ENCODE data around the gene RPTOR. TPM values are rescaled to one million over a fixed set of nuclear protein-coding genes. Genes with fewer than 3 reads are reported as not detected.
A peak's percentile ranks its signal among the peaks of the same experiment; 100 is the strongest.

The RPTOR gene
- polyA plus RNA-seq, 2 donors = 7.1 to 10.5 TPM

DNA sequence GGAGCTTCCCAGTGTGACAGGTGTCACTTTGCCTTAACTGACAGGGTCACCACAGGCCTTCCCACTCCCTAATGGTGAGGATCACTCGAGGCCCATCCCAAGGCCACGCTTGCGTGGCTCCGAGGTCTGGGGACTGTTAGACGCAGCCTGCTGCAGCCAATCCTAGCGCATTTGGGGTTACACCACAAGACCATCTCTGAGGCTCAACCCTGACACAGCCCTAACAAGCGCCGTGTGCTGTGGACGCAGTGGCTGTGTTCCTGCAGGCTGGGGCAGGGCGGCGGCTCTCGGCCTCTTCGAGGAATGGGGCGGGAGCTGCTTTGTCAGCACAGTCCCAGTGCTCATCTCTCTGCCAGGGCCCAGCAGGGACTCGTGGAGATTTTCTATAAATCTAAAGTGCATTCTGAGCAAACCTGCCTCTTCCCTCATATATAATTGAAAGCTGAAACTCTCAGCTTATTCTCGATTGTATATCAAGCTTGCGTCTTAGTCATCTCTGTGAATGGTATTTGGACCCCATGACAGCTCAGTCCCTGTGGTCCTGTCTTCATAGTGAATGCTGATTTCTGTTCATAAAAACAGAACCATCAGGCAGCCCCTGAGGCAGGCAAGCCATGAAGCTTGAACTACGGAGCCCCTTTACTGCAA is 381.2 kb downstream of the RPTOR start:
- Histone ChIP-seq H3K4me1 (ENCODE audit: control insufficient read depth in 2 of 2, insufficient read depth in 2 of 2, low read length in 1 of 2) (peaks cover 0 to 5% of the 10 kb centered on the region in 2 donors), H3K4me3 (ENCODE audit: low read depth in 1 of 2, low read length in 2 of 2) (no peak overlapping the region), H3K27me3 (ENCODE audit: control insufficient read depth in 1 of 2, insufficient read depth in 2 of 2, low read length in 2 of 2) (no peaks in the 10 kb centered on the region), H3K27ac (ENCODE audit: low read depth in 2 of 2, low read length in 1 of 2) (no peak overlapping the region), H3K36me3 (ENCODE audit: control insufficient read depth in 2 of 2, insufficient read depth in 2 of 2, low read length in 1 of 2) (peaks cover 6 to 35% of the 10 kb centered on the region in 2 donors), H3K9me3 (ENCODE audit: control insufficient read depth in 2 of 2, insufficient read depth in 1 of 2, low read depth in 1 of 2, low read length in 1 of 2) (no peaks in the 10 kb centered on the region)
- WGBS, 2 donors = 81 to 83% methylated on average over 18 of the region's 18 CpGs

DNA sequence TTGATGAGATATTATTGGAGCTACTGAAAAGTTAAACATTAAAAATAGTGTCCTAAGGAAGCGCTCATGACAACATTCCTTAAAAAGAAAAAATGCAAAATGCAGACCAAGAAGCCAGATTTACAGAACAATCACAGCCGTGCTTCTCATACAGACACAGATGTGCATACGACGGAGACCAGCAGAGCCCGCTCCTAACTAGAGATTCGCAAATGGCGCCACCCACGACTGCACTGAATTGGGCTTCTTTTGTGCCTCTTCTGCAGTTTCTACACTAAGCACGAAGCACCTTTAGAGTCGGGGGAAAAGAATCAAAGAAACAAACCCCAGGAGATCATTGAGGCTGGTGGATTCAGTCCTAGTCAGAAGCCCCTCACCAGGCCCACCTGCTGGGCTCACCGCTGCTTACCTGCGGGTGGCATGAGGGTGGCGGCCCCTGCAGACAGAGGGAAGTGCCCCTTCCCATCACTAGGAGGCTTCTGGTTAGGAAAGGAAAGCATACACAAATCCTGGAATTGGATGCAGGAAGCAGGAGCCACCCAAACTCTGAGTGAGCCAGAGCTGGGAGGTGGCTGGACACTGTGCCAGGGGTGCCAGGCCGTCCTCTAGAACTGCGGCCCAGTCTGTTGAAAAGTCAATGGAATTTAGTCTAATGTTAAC is 382.1 kb downstream of the RPTOR start:
- 80 to 87% methylated on average over 15 of the region's 15 CpGs for WGBS, 2 donors
- H3K36me3 ChIP-seq (ENCODE audit: control insufficient read depth in 2 of 2, insufficient read depth in 2 of 2, low read length in 1 of 2) = peaks cover 6 to 33% of the 10 kb centered on the region in 2 donors
- no peaks in the 10 kb centered on the region for H3K27me3 ChIP-seq (ENCODE audit: control insufficient read depth in 1 of 2, insufficient read depth in 2 of 2, low read length in 2 of 2)
- H3K27ac ChIP-seq (ENCODE audit: low read depth in 2 of 2, low read length in 1 of 2) = peak overlapping the region in 1 of 2 donors; percentile 7
- no peaks in the 10 kb centered on the region for H3K9me3 ChIP-seq (ENCODE audit: control insufficient read depth in 2 of 2, insufficient read depth in 1 of 2, low read depth in 1 of 2, low read length in 1 of 2)
- no peak overlapping the region for H3K4me3 ChIP-seq (ENCODE audit: low read depth in 1 of 2, low read length in 2 of 2)
- H3K4me1 ChIP-seq (ENCODE audit: control insufficient read depth in 2 of 2, insufficient read depth in 2 of 2, low read length in 1 of 2) = peaks cover 0 to 5% of the 10 kb centered on the region in 2 donors

DNA sequence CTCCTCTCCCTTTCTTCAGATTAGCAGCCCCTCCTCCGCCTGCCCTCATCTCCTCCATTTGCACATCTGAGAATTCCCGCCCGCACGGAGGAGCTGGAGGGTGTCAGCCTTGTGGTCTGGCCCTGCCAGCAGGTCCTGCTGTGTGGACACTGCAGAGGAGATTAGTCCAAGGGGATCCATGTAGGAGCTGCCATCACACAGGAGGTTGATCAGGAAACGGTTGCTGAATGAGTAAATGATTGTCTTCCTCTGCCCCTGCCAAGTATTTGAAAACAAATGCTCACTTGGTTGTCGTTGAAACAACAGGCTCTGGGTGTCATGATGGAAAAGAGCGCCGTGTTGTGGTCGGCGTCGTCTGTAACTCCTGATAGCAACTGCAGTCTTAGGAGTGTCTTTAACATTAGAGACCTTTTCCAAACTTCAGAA is 383.2 kb downstream of the RPTOR start:
- H3K9me3 ChIP-seq (ENCODE audit: control insufficient read depth in 2 of 2, insufficient read depth in 1 of 2, low read depth in 1 of 2, low read length in 1 of 2) = no peaks in the 10 kb centered on the region
- 60 to 65% methylated on average over 11 of the region's 11 CpGs for WGBS, 2 donors
- H3K36me3 ChIP-seq (ENCODE audit: control insufficient read depth in 2 of 2, insufficient read depth in 2 of 2, low read length in 1 of 2) = peaks cover 6 to 33% of the 10 kb centered on the region in 2 donors
- no peak overlapping the region for H3K4me3 ChIP-seq (ENCODE audit: low read depth in 1 of 2, low read length in 2 of 2)
- no peaks in the 10 kb centered on the region for H3K27me3 ChIP-seq (ENCODE audit: control insufficient read depth in 1 of 2, insufficient read depth in 2 of 2, low read length in 2 of 2)
- H3K4me1 ChIP-seq (ENCODE audit: control insufficient read depth in 2 of 2, insufficient read depth in 2 of 2, low read length in 1 of 2) = peaks cover 0 to 5% of the 10 kb centered on the region in 2 donors
- H3K27ac ChIP-seq (ENCODE audit: low read depth in 2 of 2, low read length in 1 of 2) = no peak overlapping the region

DNA sequence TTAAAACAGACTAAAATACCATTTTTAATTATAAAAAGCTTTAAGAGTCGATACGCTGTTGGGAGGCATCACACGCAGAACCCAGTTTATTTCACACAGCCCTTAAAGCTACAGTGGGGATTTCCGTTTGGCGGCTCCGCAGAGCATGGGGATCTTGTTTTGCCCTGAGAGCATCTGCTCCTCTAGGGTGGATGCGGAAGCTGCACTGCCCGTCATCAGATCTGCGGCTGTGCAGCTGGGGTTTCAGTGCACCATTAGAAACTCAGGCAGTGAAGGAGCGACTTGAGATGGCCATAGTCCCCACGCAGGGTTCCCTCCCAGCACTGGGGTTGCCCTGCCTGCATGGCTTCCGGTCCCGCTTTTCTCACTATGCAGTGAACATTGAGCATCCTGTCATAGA is 384.8 kb downstream of the RPTOR start:
- no peaks in the 10 kb centered on the region for H3K27me3 ChIP-seq (ENCODE audit: control insufficient read depth in 1 of 2, insufficient read depth in 2 of 2, low read length in 2 of 2)
- H3K9me3 ChIP-seq (ENCODE audit: control insufficient read depth in 2 of 2, insufficient read depth in 1 of 2, low read depth in 1 of 2, low read length in 1 of 2) = no peaks in the 10 kb centered on the region
- peaks cover 0 to 5% of the 10 kb centered on the region in 2 donors for H3K4me1 ChIP-seq (ENCODE audit: control insufficient read depth in 2 of 2, insufficient read depth in 2 of 2, low read length in 1 of 2)
- H3K36me3 ChIP-seq (ENCODE audit: control insufficient read depth in 2 of 2, insufficient read depth in 2 of 2, low read length in 1 of 2) = peaks cover 6 to 23% of the 10 kb centered on the region in 2 donors
- H3K27ac ChIP-seq (ENCODE audit: low read depth in 2 of 2, low read length in 1 of 2) = no peak overlapping the region
- 96 to 97% methylated on average over 13 of the region's 13 CpGs for WGBS, 2 donors
- H3K4me3 ChIP-seq (ENCODE audit: low read depth in 1 of 2, low read length in 2 of 2) = no peak overlapping the region

DNA sequence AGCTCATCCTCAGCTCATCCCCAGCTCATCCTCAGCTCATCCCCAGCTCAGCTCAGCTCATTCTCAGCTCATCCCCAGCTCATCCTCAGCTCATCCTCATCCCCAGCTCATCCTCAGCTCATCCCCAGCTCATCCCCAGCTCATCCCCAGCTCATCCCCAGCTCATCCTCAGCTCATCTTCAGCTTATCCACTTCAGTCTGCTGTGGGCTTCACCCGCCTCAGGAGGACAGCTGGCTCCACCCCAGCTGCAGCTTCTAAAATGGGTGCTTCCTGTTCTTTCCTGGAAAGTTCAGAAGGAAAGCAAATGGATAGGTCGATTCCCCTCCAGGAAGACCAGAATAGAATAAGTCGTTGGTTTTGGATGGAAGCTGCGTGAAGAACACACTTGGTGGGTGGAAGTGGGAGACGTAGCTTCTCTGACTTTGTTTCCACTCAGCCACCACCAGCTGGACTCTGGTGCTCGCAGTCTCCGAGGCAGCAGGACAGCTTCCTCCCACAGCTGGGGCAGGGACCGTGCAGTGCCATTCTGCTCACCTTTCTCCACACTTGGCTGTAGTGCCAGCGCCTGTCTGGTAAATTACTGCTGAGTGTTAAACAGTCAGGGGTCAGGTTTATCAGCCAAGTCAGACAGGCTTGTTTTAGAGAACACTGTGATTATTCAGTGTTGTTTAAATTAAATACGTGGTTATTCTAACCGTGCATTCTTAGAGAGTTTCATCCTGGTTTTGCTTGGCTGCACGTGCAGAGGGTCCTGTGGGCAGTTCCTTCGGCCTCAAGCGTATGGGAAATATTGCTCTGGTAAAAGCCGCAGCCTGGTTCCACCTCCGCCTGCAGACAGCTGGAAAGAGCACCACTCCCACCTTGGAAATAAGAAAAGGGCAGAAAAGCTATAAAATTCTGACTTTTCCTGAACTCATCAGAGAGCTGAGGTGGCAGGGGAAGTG is 386.0 kb downstream of the RPTOR start:
- H3K9me3 ChIP-seq (ENCODE audit: control insufficient read depth in 2 of 2, insufficient read depth in 1 of 2, low read depth in 1 of 2, low read length in 1 of 2) = no peaks in the 10 kb centered on the region
- H3K36me3 ChIP-seq (ENCODE audit: control insufficient read depth in 2 of 2, insufficient read depth in 2 of 2, low read length in 1 of 2) = peaks cover 4 to 13% of the 10 kb centered on the region in 2 donors
- H3K27ac ChIP-seq (ENCODE audit: low read depth in 2 of 2, low read length in 1 of 2) = no peak overlapping the region
- 86 to 92% methylated on average over 16 of the region's 16 CpGs for WGBS, 2 donors
- H3K4me3 ChIP-seq (ENCODE audit: low read depth in 1 of 2, low read length in 2 of 2) = no peak overlapping the region
- peaks cover 0 to 5% of the 10 kb centered on the region in 2 donors for H3K4me1 ChIP-seq (ENCODE audit: control insufficient read depth in 2 of 2, insufficient read depth in 2 of 2, low read length in 1 of 2)
- H3K27me3 ChIP-seq (ENCODE audit: control insufficient read depth in 1 of 2, insufficient read depth in 2 of 2, low read length in 2 of 2) = no peaks in the 10 kb centered on the region

DNA sequence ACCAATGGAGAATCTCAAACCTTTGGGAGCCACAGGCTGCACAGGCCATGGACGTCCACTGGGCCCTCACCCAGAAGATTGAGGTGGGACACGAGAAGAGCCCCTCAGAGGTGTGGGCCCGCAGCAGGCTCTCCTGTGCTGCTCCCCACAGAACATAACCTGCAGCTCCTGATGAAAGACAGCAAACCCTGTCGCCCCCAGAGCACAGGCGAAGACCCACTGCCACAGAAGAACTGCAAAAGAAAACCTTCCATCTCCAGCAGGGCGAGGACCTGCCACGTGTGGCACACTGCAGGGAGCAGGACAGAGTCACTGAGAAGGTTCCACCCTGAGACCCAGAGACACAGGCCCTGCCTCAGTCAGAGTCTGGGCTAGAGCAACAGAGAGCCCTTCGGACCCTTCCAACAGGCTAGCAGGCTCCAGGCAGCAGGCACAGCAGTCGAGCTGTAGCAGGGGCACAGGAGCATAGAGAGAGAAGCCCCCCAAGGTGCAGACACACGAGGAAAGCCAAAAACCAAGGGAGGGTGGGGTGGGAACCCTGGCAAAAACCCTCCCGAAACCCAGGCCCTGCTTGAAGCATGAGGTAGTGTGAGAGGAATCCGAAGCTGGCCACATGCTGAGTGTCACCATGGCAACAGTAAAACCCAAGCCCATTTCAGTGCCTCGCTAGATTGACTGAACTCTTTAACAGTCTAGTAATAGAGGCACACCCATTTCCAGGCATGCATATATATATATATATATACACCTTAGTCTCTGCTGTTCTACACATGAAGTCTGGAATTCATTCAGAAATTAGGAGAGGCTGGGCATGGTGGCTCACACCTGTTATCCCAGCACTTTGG is 387.0 kb downstream of the RPTOR start:
- Histone ChIP-seq H3K9me3 (ENCODE audit: control insufficient read depth in 2 of 2, insufficient read depth in 1 of 2, low read depth in 1 of 2, low read length in 1 of 2) (no peaks in the 10 kb centered on the region), H3K27ac (ENCODE audit: low read depth in 2 of 2, low read length in 1 of 2) (no peak overlapping the region), H3K4me3 (ENCODE audit: low read depth in 1 of 2, low read length in 2 of 2) (no peak overlapping the region), H3K4me1 (ENCODE audit: control insufficient read depth in 2 of 2, insufficient read depth in 2 of 2, low read length in 1 of 2) (peaks cover 0 to 5% of the 10 kb centered on the region in 2 donors), H3K27me3 (ENCODE audit: control insufficient read depth in 1 of 2, insufficient read depth in 2 of 2, low read length in 2 of 2) (no peaks in the 10 kb centered on the region), H3K36me3 (ENCODE audit: control insufficient read depth in 2 of 2, insufficient read depth in 2 of 2, low read length in 1 of 2) (peaks cover 4 to 9% of the 10 kb centered on the region in 2 donors)
- 82 to 88% methylated on average over 13 of the region's 13 CpGs for WGBS, 2 donors

DNA sequence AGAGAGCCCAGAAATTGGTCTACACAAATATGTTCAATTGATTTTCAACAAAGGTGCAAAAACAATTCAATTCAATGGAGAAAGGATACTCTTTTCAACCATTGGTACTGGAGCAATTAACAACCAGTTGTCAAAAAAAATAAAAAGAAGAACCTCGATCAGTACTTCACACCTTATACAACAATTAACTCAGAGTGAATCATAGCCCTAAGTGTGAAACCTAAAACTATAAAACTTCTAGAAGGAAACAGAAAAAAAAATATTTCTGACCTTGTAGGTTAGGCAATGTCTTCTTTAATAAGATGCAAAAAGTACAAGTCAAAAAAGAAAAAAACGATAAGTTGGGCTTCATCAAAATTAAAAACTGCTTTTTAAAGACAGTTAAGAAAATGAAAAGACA is 390.9 kb downstream of the RPTOR start:
- no peaks in the 10 kb centered on the region for H3K36me3 ChIP-seq (ENCODE audit: control insufficient read depth in 2 of 2, insufficient read depth in 2 of 2, low read length in 1 of 2)
- 90 to 92% methylated on average over 2 of the region's 2 CpGs for WGBS, 2 donors
- H3K9me3 ChIP-seq (ENCODE audit: control insufficient read depth in 2 of 2, insufficient read depth in 1 of 2, low read depth in 1 of 2, low read length in 1 of 2) = no peaks in the 10 kb centered on the region
- H3K4me3 ChIP-seq (ENCODE audit: low read depth in 1 of 2, low read length in 2 of 2) = no peak overlapping the region
- no peak overlapping the region for H3K27ac ChIP-seq (ENCODE audit: low read depth in 2 of 2, low read length in 1 of 2)
- no peaks in the 10 kb centered on the region for H3K4me1 ChIP-seq (ENCODE audit: control insufficient read depth in 2 of 2, insufficient read depth in 2 of 2, low read length in 1 of 2)
- no peaks in the 10 kb centered on the region for H3K27me3 ChIP-seq (ENCODE audit: control insufficient read depth in 1 of 2, insufficient read depth in 2 of 2, low read length in 2 of 2)

DNA sequence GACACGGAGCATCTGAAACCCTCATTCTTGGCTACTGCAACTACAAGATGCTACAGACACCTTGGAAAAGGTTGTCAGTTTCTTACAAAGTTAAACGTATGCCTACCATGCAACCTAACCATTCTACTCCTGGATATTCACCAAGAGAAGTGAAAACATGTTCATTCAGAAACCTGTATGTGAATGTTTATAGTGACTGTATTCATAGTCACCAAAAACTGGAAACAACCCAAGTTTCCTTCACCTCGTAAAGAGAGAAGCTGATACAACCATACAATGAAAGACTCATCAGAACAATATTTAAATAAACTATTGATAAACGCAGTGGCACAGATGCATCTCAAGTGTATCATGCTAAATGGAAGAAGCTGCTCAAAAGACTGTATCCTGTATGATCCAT is 391.6 kb downstream of the RPTOR start:
- WGBS, 2 donors = 76 to 81% methylated on average over 4 of the region's 4 CpGs
- no peak overlapping the region for H3K4me3 ChIP-seq (ENCODE audit: low read depth in 1 of 2, low read length in 2 of 2)
- no peaks in the 10 kb centered on the region for H3K9me3 ChIP-seq (ENCODE audit: control insufficient read depth in 2 of 2, insufficient read depth in 1 of 2, low read depth in 1 of 2, low read length in 1 of 2)
- H3K27me3 ChIP-seq (ENCODE audit: control insufficient read depth in 1 of 2, insufficient read depth in 2 of 2, low read length in 2 of 2) = no peaks in the 10 kb centered on the region
- no peak overlapping the region for H3K27ac ChIP-seq (ENCODE audit: low read depth in 2 of 2, low read length in 1 of 2)
- H3K36me3 ChIP-seq (ENCODE audit: control insufficient read depth in 2 of 2, insufficient read depth in 2 of 2, low read length in 1 of 2) = no peaks in the 10 kb centered on the region
- no peaks in the 10 kb centered on the region for H3K4me1 ChIP-seq (ENCODE audit: control insufficient read depth in 2 of 2, insufficient read depth in 2 of 2, low read length in 1 of 2)

DNA sequence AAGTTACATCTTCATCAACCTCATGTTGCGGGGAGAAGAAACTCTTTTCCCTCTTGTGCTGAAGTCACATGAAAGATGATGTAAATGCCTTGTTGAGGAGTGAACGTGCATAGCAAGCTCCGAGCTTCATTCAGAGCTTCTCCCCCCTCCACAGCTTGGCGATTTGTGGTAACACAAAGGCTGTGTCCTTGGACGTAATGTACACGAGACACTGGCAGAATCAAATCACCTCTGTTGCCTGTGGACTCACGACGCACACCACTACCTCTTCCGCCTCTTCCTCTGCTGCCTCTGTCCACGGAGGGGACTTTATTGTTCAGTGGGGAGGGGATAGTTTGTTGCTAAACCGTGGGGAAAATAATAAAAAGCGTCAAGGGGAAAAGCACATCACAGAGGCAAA is 392.1 kb downstream of the RPTOR start:
- no peaks in the 10 kb centered on the region for H3K36me3 ChIP-seq (ENCODE audit: control insufficient read depth in 2 of 2, insufficient read depth in 2 of 2, low read length in 1 of 2)

More for the DNA sequence above, 392.1 kb downstream of the RPTOR start:
- Histone ChIP-seq H3K27me3 (ENCODE audit: control insufficient read depth in 1 of 2, insufficient read depth in 2 of 2, low read length in 2 of 2) (no peaks in the 10 kb centered on the region), H3K4me3 (ENCODE audit: low read depth in 1 of 2, low read length in 2 of 2) (no peak overlapping the region), H3K27ac (ENCODE audit: low read depth in 2 of 2, low read length in 1 of 2) (no peak overlapping the region), H3K9me3 (ENCODE audit: control insufficient read depth in 2 of 2, insufficient read depth in 1 of 2, low read depth in 1 of 2, low read length in 1 of 2) (no peaks in the 10 kb centered on the region), H3K4me1 (ENCODE audit: control insufficient read depth in 2 of 2, insufficient read depth in 2 of 2, low read length in 1 of 2) (no peaks in the 10 kb centered on the region)
- 85 to 90% methylated on average over 12 of the region's 12 CpGs for WGBS, 2 donors
